Fibroblast of the aortic adventitia (primary cell): ENCODE data around the gene SSR4. TPM values are rescaled to one million over a fixed set of nuclear protein-coding genes. Genes with fewer than 3 reads are reported as not detected.

Experiments
- DNase-seq: peaks from one replicate; pipeline ENCODE4 v3.0.0-alpha.2; 2010; ENCODE audit warnings: low read depth
- H3K4me3 ChIP-seq: 2 replicates; pipeline ENCODE4 v1.5.1; 2011; ENCODE audit warnings: low read depth, mild to moderate bottlenecking, control low read depth, low read length, moderate library complexity
- total RNA-seq: library from RNA; depleted of rRNA; stranded (reverse); fragments of >200 nt; gene quantifications from 2 replicates; pipeline ENCODE4 v1.2.3, GENCODE V29; 2012; ENCODE audit warnings: low replicate concordance
- TF ChIP-seq, protein P1 (sequence below): IDR thresholded peaks from 2 replicates; pipeline ENCODE4 v1.5.1; 2011; ENCODE audit warnings: mild to moderate bottlenecking, low read length, control low read depth, inconsistent platforms; ENCODE audit not compliant: insufficient read depth

The SSR4 gene
- total RNA-seq, 1 donor, result 186 TPM

DNA sequence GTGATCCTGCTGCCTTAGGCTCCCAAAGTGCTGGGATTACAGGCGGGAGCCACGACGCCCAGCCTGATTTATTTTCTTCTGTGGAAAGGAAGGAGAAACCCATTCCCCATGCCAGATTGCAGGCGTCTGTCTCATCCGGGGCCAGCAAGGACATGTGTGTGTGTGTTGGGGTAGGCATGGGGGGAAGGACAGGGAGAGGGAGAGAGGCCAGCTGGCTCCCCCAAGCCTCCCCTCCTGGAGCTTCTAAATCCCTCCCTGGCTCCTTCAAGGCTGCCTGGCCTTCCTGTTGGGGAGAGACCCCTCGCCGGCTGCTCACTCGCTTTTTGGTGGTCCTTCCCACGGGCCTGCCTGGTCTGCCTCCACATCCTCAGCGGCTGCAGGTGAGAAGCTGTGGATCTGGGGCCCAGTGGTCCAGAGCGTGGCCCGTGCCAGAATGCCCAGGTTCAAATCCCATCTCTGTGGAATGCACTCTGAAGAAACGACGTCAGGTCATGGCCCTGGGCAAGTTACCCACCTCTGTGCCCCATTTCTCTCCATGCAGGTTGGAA is 31.8 kb upstream of the SSR4 start:
- no peak overlapping the region for H3K4me3 ChIP-seq
- TF ChIP-seq, protein P1, sequence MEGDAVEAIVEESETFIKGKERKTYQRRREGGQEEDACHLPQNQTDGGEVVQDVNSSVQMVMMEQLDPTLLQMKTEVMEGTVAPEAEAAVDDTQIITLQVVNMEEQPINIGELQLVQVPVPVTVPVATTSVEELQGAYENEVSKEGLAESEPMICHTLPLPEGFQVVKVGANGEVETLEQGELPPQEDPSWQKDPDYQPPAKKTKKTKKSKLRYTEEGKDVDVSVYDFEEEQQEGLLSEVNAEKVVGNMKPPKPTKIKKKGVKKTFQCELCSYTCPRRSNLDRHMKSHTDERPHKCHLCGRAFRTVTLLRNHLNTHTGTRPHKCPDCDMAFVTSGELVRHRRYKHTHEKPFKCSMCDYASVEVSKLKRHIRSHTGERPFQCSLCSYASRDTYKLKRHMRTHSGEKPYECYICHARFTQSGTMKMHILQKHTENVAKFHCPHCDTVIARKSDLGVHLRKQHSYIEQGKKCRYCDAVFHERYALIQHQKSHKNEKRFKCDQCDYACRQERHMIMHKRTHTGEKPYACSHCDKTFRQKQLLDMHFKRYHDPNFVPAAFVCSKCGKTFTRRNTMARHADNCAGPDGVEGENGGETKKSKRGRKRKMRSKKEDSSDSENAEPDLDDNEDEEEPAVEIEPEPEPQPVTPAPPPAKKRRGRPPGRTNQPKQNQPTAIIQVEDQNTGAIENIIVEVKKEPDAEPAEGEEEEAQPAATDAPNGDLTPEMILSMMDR, result no peak
- DNase-seq, result no peak

DNA sequence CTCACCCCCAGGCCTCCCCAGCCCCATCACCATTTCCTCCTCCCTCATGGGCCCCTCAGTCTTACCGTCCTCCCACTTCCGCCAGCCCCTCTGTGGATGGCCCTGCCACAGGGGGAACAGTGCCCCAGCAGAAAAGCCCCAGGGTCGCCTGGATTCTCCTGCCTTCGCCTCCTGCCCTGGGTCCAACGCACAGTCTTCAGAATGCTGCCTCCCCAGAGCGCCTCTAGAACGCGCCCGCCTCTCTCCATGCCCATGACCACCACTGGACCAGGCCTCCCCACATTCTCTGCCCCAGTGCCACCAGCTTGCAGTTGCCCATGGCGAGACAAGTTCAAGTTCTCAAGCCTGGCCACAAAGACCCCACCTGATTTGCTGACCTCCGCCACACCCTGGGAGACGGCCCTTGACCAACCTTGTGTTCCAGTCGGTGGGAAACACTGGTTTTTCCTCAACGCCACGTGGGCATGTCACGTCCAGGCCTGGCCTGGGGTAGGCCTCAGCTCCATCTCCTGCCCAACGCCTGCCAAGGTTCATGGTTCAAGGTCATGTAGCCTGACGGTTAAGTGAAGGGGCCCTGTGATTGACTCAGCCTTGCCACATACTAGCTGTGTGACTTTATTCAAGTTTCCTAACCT is 31.1 kb upstream of the SSR4 start:
- no peak overlapping the region for H3K4me3 ChIP-seq
- TF ChIP-seq, protein P1, result no peak
- no peak for DNase-seq

- DNase-seq, result peak; percentile 59
- peak within 1 kb of the TSS; percentile 57 for H3K4me3 ChIP-seq
- TF ChIP-seq, protein P1, result peak; percentile 79
These were observed 30.3 kb upstream of the SSR4 start, which contains the start of gene PLXNB3 for GRCh38 chrX:153763989-153764755. Gene PLXNB3 (plus strand): TSS chrX:153764249. CDS start chrX:153765536, 1,287 bp downstream.

DNA sequence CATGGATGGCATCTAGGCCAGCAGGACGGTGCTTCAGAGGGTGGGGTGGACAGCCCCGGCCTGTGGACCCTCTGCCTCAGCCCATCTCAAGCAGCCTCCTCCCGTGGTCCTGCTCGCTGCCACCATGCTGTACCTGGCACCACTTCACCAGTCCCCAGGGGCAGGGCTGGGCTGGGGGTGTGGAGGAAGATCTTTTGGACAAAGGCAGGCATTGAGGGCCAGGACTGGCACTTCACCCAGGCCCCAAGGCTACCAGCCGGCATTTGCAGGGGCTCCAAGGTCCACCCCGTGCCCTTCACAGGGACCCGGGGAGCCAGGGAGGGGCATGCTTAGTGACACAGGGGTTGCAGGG is 29.7 kb upstream of the SSR4 start:
- TF ChIP-seq, protein P1, result no peak
- peak overlapping the region; percentile 57 for H3K4me3 ChIP-seq
- no peak for DNase-seq

- DNase-seq, result no peak
- peak overlapping the region; percentile 47 for H3K4me3 ChIP-seq
- TF ChIP-seq, protein P1, result no peak
These were observed 29.1 kb upstream of the SSR4 start for GRCh38 chrX:153765138-153766079.

DNA sequence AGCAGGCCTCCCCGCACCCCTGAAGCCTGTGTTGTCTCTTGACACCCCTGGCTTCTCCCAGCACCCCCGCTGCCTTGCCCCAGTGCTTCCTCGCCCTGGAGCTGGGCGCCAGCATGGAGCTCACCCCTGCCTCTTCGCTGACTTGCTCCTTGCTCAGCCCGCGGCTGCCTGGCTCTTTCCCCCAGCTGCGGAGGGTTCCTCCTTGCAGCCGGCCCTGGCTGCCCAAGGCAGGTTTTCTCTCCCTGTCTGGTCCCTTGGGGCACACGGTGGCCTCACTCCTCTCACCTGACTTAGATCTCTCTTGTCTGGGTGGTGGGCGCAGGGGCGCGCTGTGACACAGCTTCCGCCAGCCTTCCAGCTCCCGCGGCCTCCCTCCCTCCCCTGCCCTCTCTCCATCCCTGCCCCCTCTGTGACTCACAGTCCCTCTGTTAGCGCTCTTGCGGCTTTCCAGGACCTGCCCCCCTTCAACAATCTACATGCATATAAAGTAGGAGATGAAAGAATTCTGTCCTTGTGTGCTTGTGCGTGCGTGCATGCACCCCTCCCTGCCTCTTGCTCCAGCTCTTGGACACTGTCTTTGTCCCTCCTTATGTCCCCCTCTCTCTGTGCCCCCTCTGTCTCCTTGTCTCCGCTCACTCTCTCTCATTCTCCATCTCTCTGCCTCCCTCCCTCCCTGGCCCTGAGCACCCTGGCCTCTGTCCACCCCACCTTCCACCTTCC is 28.2 kb upstream of the SSR4 start:
- H3K4me3 ChIP-seq, result peak overlapping the region; percentile 47
- TF ChIP-seq, protein P1, result no peak
- peak; percentile 53 for DNase-seq
